Motor neuron (in vitro differentiated cells): Measurements from ENCODE around the gene RERE. TPM values are rescaled to one million over a fixed set of nuclear protein-coding genes. Genes with fewer than 3 reads are reported as not detected.

Source experiments
- ATAC-seq, 8 experiments: fragments of 200-7000 bp; cut with Tn5 transposase; replicated peaks in 6 of 8; 2 replicates each; pipeline ENCODE4 v1.8.0; 2021; ENCODE audit warnings: mild to moderate bottlenecking in 8 of 8, moderate library complexity in 8 of 8
- H3K27ac ChIP-seq, 2 donors: fragments of 250-450 bp; sonication (Bioruptor Pico); 2 replicates each; pipeline ENCODE4 v1.9.0; 2021; ENCODE audit warnings: antibody characterized with exemption in 2 of 2, mild to moderate bottlenecking in 2 of 2, moderate library complexity in 1 of 2
- H3K4me1 ChIP-seq, 2 donors: fragments of 250-450 bp; sonication (Bioruptor Pico); replicated peaks in 1 of 2; 2 replicates each; pipeline ENCODE4 v1.6.1; 2021; ENCODE audit warnings: antibody characterized with exemption in 2 of 2, mild to moderate bottlenecking in 2 of 2, moderate library complexity in 1 of 2
- H3K4me3 ChIP-seq, 5 donors: fragments of 250-450 bp; sonication (Bioruptor Pico); 2 replicates each; pipeline ENCODE4 v1.9.0; 2021; ENCODE audit warnings: antibody characterized with exemption in 5 of 5, mild to moderate bottlenecking in 5 of 5, moderate library complexity in 4 of 5
- WGBS, 10 experiments: fragments of 450-650 bp; shearing (Covaris generic); methylation state at CpG; one replicate each; pipeline ENCODE4 v1.0.0; 2022; 5-methylcytosine and 5-hydroxymethylcytosine counted together
- in situ Hi-C, 9 experiments: fragments of 400-800 bp; cut with MboI; loops; one replicate each; pipeline ENCODE4 v1.15.0; 2021; ENCODE audit warnings: low sequenced_read_pairs in 9 of 9, low pct_unique_long_range_greater_than_20kb in 2 of 9; ENCODE audit not compliant: unreplicated experiment in 9 of 9
- total RNA-seq, 8 experiments: library from RNA; unstranded; fragments of 300-600 nt; gene quantifications; 2 replicates each; pipeline versions ENCODE4 v1.2.3 to v1.2.4, GENCODE V29; 2022

Gene RERE
- total RNA-seq, 8 experiments from 2014 or later: 17.8 to 576 (median 111) TPM

GRCh38 chr1:8584316-8584715, 233.1 kb downstream of the RERE start:
- Histone ChIP-seq H3K4me1 (peaks cover 5 to 22% of the 10 kb centered on the region in 2 donors), H3K4me3 (no peak overlapping the region), H3K27ac (no peak overlapping the region)
- WGBS, 10 experiments: 67 to 100% (median 89%) methylated on average over 1 to 3 of the region's 3 CpGs
- ATAC-seq: no peak
- in situ Hi-C loops: no loop called here

GRCh38 chr1:8583031-8583430, 234.4 kb downstream of the RERE start:
- ATAC-seq: no peak
- in situ Hi-C loops: no loop called here
- no peak overlapping the region for H3K4me3 ChIP-seq
- WGBS, 10 experiments: 58 to 100% (median 91%) methylated on average over 1 to 3 of the region's 3 CpGs; no CpG with 5 or more reads in 1 of the 10 experiments
- peaks cover 17 to 35% of the 10 kb centered on the region in 2 donors for H3K4me1 ChIP-seq
- no peak overlapping the region for H3K27ac ChIP-seq

GRCh38 chr1:8580566-8580965, 236.9 kb downstream of the RERE start:
- ATAC-seq: peak in 2 of 8 experiments; percentile 53 to 57
- H3K27ac ChIP-seq: no peak overlapping the region
- in situ Hi-C loops: no loop called here
- WGBS, 10 experiments: 43 to 100% (median 100%) methylated on average over 1 to 4 of the region's 4 CpGs; no CpG with 5 or more reads in 1 of the 10 experiments
- H3K4me3 ChIP-seq: no peak overlapping the region
- peaks cover 26 to 45% of the 10 kb centered on the region in 2 donors for H3K4me1 ChIP-seq

- H3K27ac ChIP-seq: peak overlapping the region; percentile 53
- peaks cover 26 to 40% of the 10 kb centered on the region in 2 donors for H3K4me1 ChIP-seq
- 31 to 90% (median 60%) methylated on average over 1 to 5 of the region's 5 CpGs; no CpG with 5 or more reads in 1 of the 10 experiments for WGBS, 10 experiments
- H3K4me3 ChIP-seq: no peak overlapping the region
- in situ Hi-C loops: no loop called here
- peak in 4 of 8 experiments; percentile 35 to 51 (median 44) for ATAC-seq
Observed at GRCh38 chr1:8578936-8579335, 238.5 kb downstream of the RERE start.

GRCh38 chr1:8578132-8578877, 239.1 kb downstream of the RERE start:
- in situ Hi-C loops: no loop called here
- Histone ChIP-seq H3K4me3 (no peak overlapping the region), H3K4me1 (peaks cover 26 to 39% of the 10 kb centered on the region in 2 donors), H3K27ac (peak overlapping the region; percentile 53 to 75)
- ATAC-seq: peak in 5 of 8 experiments; percentile 82 to 94 (median 88)
- 20 to 100% (median 47%) methylated on average over 1 to 2 of the region's 2 CpGs for WGBS, 10 experiments

GRCh38 chr1:8574985-8575384, 242.5 kb downstream of the RERE start:
- in situ Hi-C loops: loop anchor here in 4 of 9 experiments (25.0 kb wide), 2 partner anchors 112 to 262 kb away; no protein-coding TSS in a partner anchor
- Histone ChIP-seq H3K4me3 (no peak overlapping the region), H3K4me1 (peaks cover 44 to 60% of the 10 kb centered on the region in 2 donors), H3K27ac (no peak overlapping the region)
- ATAC-seq: no peak
- 57 to 100% (median 94%) methylated on average over 1 to 5 of the region's 5 CpGs for WGBS, 10 experiments

GRCh38 chr1:8572106-8572505, 245.3 kb downstream of the RERE start:
- Histone ChIP-seq H3K4me1 (peaks cover 18 to 47% of the 10 kb centered on the region in 2 donors), H3K4me3 (no peak overlapping the region), H3K27ac (no peak overlapping the region)
- in situ Hi-C loops: loop anchor here in 4 of 9 experiments (25.0 kb wide), 2 partner anchors 115 to 265 kb away; no protein-coding TSS in a partner anchor
- no peak for ATAC-seq
- WGBS, 10 experiments: 92 to 100% (median 100%) methylated on average over 1 of the region's 1 CpG; no CpG with 5 or more reads in 1 of the 10 experiments

- Histone ChIP-seq H3K27ac (peak overlapping the region in 1 of 2 donors; percentile 28), H3K4me3 (no peak overlapping the region), H3K4me1 (peaks cover 18 to 40% of the 10 kb centered on the region in 2 donors)
- WGBS, 10 experiments: 15 to 75% (median 57%) methylated on average over 2 to 5 of the region's 5 CpGs
- in situ Hi-C loops: loop anchor here in 4 of 9 experiments (25.0 kb wide), 2 partner anchors 116 to 266 kb away; no protein-coding TSS in a partner anchor
- peak in 7 of 8 experiments; percentile 48 to 83 (median 59) for ATAC-seq
Observed at GRCh38 chr1:8571200-8571984, 246.0 kb downstream of the RERE start.

GRCh38 chr1:8570465-8570864, 247.0 kb downstream of the RERE start:
- H3K4me3 ChIP-seq: no peak overlapping the region
- in situ Hi-C loops: loop anchor here in 4 of 9 experiments (25.0 kb wide), 2 partner anchors 117 to 267 kb away; no protein-coding TSS in a partner anchor
- peak in 5 of 8 experiments; percentile 75 to 93 (median 86) for ATAC-seq

GRCh38 chr1:8569242-8569641, 248.2 kb downstream of the RERE start:
- WGBS, 10 experiments: 92 to 100% (median 98%) methylated on average over 2 to 4 of the region's 4 CpGs; no CpG with 5 or more reads in 1 of the 10 experiments
- ATAC-seq: no peak
- in situ Hi-C loops: loop anchor here in 4 of 9 experiments (25.0 kb wide), 2 partner anchors 118 to 268 kb away; no protein-coding TSS in a partner anchor

More at GRCh38 chr1:8570465-8570864, 247.0 kb downstream of the RERE start:
- Histone ChIP-seq H3K4me1 (peaks cover 18 to 38% of the 10 kb centered on the region in 2 donors), H3K27ac (no peak overlapping the region)
- WGBS, 10 experiments: 40 to 80% (median 61%) methylated on average over 1 to 3 of the region's 3 CpGs

GRCh38 chr1:8568837-8569236, 248.6 kb downstream of the RERE start:
- no peak overlapping the region for H3K4me3 ChIP-seq
- 79 to 100% (median 96%) methylated on average over 2 to 3 of the region's 3 CpGs for WGBS, 10 experiments
- H3K4me1 ChIP-seq: peaks cover 20 to 41% of the 10 kb centered on the region in 2 donors
- no peak for ATAC-seq
- no peak overlapping the region for H3K27ac ChIP-seq
- in situ Hi-C loops: loop anchor here in 4 of 9 experiments (25.0 kb wide), 2 partner anchors 118 to 268 kb away; no protein-coding TSS in a partner anchor

More at GRCh38 chr1:8569242-8569641, 248.2 kb downstream of the RERE start:
- peaks cover 18 to 38% of the 10 kb centered on the region in 2 donors for H3K4me1 ChIP-seq
- no peak overlapping the region for H3K27ac ChIP-seq
- H3K4me3 ChIP-seq: no peak overlapping the region

- no peak overlapping the region for H3K4me3 ChIP-seq
- peak in 3 of 8 experiments; percentile 18 to 52 (median 51) for ATAC-seq
- in situ Hi-C loops: loop anchor here in 4 of 9 experiments (25.0 kb wide), 2 partner anchors 120 to 270 kb away; no protein-coding TSS in a partner anchor
- 79 to 100% (median 91%) methylated on average over 1 of the region's 1 CpG; no CpG with 5 or more reads in 1 of the 10 experiments for WGBS, 10 experiments
- peaks cover 26 to 48% of the 10 kb centered on the region in 2 donors for H3K4me1 ChIP-seq
- no peak overlapping the region for H3K27ac ChIP-seq
Observed at GRCh38 chr1:8567146-8567545, 250.3 kb downstream of the RERE start.
